Panc1 (cell line): ENCODE measurements around the gene ATG16L2.

Experiments
- CTCF ChIP-seq: fragments of 450-650 bp; IDR thresholded peaks from 2 replicates; pipeline ENCODE4 v1.5.1; 2017; ENCODE audit warnings: mild to moderate bottlenecking
- POLR2AphosphoS5 ChIP-seq: IDR thresholded peaks from 2 replicates; pipeline ENCODE4 v1.6.1; 2012; ENCODE audit warnings: mild to moderate bottlenecking, low read depth, low read length, moderate library complexity
- REST ChIP-seq, 2 experiments: IDR thresholded peaks; 2 replicates each; pipeline ENCODE4 v1.6.1; 2011 to 2012; ENCODE audit warnings: low read depth in 2 of 2, control low read depth in 1 of 2, low read length in 1 of 2, mild to moderate bottlenecking in 1 of 2, moderate library complexity in 1 of 2; ENCODE audit not compliant: insufficient read depth in 1 of 2

- TF ChIP-seq CTCF (no peak), POLR2AphosphoS5 (no peak), REST (IDR thresholded peaks at IDR 0.05; ENCODE audit: insufficient read depth in 1 of 2, low read depth in 2 of 2, low read length in 1 of 2) (no peak)
Measured at GRCh38 chr11:72836111-72836510, 21.9 kb downstream of the ATG16L2 start.
